HG02973 (cell line): ENCODE data around the gene KIF1C.

Source experiments
- ATAC-seq: cut with Tn5 transposase; IDR thresholded peaks from one replicate; pipeline ENCODE4 v1.9.1; 2021; ENCODE audit warnings: moderate library complexity; ENCODE audit not compliant: unreplicated experiment

Gene KIF1C

GRCh38 chr17:4968486-4969046, 29.2 kb upstream of the KIF1C start:
- ATAC-seq = no peak

GRCh38 chr17:4969047-4969550, 28.7 kb upstream of the KIF1C start:
- ATAC-seq = no peak

- no peak for ATAC-seq
These were observed 28.1 kb upstream of the KIF1C start for GRCh38 chr17:4969551-4970173.

GRCh38 chr17:4970273-4970672, 27.5 kb upstream of the KIF1C start:
- no peak for ATAC-seq

- ATAC-seq = no peak
These were observed 25.9 kb upstream of the KIF1C start for GRCh38 chr17:4971826-4972225.

- ATAC-seq = no peak
These were observed 25.4 kb upstream of the KIF1C start for GRCh38 chr17:4972322-4972721.

- no peak for ATAC-seq
These were observed 25.0 kb upstream of the KIF1C start for GRCh38 chr17:4972752-4973151.

GRCh38 chr17:4973256-4974114, 24.3 kb upstream of the KIF1C start:
- ATAC-seq = no peak

GRCh38 chr17:4974115-4974670, 23.6 kb upstream of the KIF1C start:
- no peak for ATAC-seq

- ATAC-seq = no peak
These were observed 19.0 kb upstream of the KIF1C start for GRCh38 chr17:4978726-4979125.

GRCh38 chr17:4980644-4981216, 17.0 kb upstream of the KIF1C start:
- no peak for ATAC-seq

GRCh38 chr17:4982305-4982704, 15.4 kb upstream of the KIF1C start:
- ATAC-seq = no peak

GRCh38 chr17:4986403-4986802, 11.3 kb upstream of the KIF1C start:
- peak; percentile 4 for ATAC-seq

- peak; percentile 54 for ATAC-seq
These were observed 10.6 kb upstream of the KIF1C start, which contains the start of gene CAMTA2 for GRCh38 chr17:4986951-4987766. Gene CAMTA2 (minus strand): TSS chr17:4987675. CDS start chr17:4986222, 1,453 bp downstream.

- no peak for ATAC-seq
These were observed 9.8 kb upstream of the KIF1C start for GRCh38 chr17:4987767-4988567.

GRCh38 chr17:4994081-4994595, 3.6 kb upstream of the KIF1C start:
- ATAC-seq = no peak

- ATAC-seq = peak; percentile 13
These were observed 429 bp downstream of the KIF1C start for GRCh38 chr17:4998027-4998731.

- no peak for ATAC-seq
These were observed 1.1 kb downstream of the KIF1C start for GRCh38 chr17:4998732-4999429.
